ENCODE results near the gene MAPK8IP1. TPM values are rescaled to one million over a fixed set of nuclear protein-coding genes. Genes with fewer than 3 reads are reported as not detected.

MAPK8IP1 gene
- total and polyA plus RNA-seq, 2 experiments from 2014 or later = 7.4 to 12.6 TPM

- Histone ChIP-seq H3K27ac (no peak overlapping the region), H3K4me1 (ENCODE audit: low read depth) (peaks cover 10% of the 10 kb centered on the region), H3K4me3 (no peak overlapping the region), H3K36me3 (no peaks in the 10 kb centered on the region), H3K27me3 (peaks cover 16% of the 10 kb centered on the region), H3K9me3 (ENCODE audit: low read depth) (no peaks in the 10 kb centered on the region)
- DNase-seq (ENCODE audit: low read depth in 1 of 2, low spot score in 1 of 2) = no peak
- no peak for TF ChIP-seq CTCF (IDR thresholded peaks at IDR 0.05; ENCODE audit: low read depth, low read length)
Observed at GRCh38 chr11:45846174-45846675, 39.2 kb upstream of the MAPK8IP1 start.

GRCh38 chr11:45846974-45847910 lies 38.2 kb upstream of the MAPK8IP1 start, which contains the start of gene CRY2:
Gene CRY2 (plus strand): TSS chr11:45847475. CDS start chr11:45847491, 16 bp downstream.
- Histone ChIP-seq H3K27ac (peak within 1 kb of the TSS; percentile 89), H3K4me3 (peak within 1 kb of the TSS; percentile 65), H3K4me1 (ENCODE audit: low read depth) (peaks cover 16% of the 10 kb centered on the region), H3K36me3 (no peaks in the 10 kb centered on the region), H3K9me3 (ENCODE audit: low read depth) (no peaks in the 10 kb centered on the region), H3K27me3 (peaks cover 16% of the 10 kb centered on the region)
- DNase-seq (ENCODE audit: low read depth in 1 of 2, low spot score in 1 of 2) = peak; percentile 99 to 100
- no peak for TF ChIP-seq CTCF (IDR thresholded peaks at IDR 0.05; ENCODE audit: low read depth, low read length)

- Histone ChIP-seq H3K27ac (peak overlapping the region; percentile 89), H3K27me3 (peaks cover 16% of the 10 kb centered on the region), H3K36me3 (no peaks in the 10 kb centered on the region), H3K4me1 (ENCODE audit: low read depth) (peaks cover 23% of the 10 kb centered on the region), H3K4me3 (peak overlapping the region; percentile 65), H3K9me3 (ENCODE audit: low read depth) (no peaks in the 10 kb centered on the region)
- TF ChIP-seq CTCF (IDR thresholded peaks at IDR 0.05; ENCODE audit: low read depth, low read length) = peak; percentile 18
- peak; percentile 73 to 78 for DNase-seq (ENCODE audit: low read depth in 1 of 2, low spot score in 1 of 2)
Observed at GRCh38 chr11:45847911-45848316, 37.5 kb upstream of the MAPK8IP1 start.

- H3K27me3 ChIP-seq = peaks cover 16% of the 10 kb centered on the region
- no peaks in the 10 kb centered on the region for H3K9me3 ChIP-seq (ENCODE audit: low read depth)
- no peak for DNase-seq (ENCODE audit: low read depth in 1 of 2, low spot score in 1 of 2)
- peaks cover 31% of the 10 kb centered on the region for H3K4me1 ChIP-seq (ENCODE audit: low read depth)
- H3K4me3 ChIP-seq = peak overlapping the region; percentile 65
- no peaks in the 10 kb centered on the region for H3K36me3 ChIP-seq
- TF ChIP-seq CTCF (IDR thresholded peaks at IDR 0.05; ENCODE audit: low read depth, low read length) = no peak
- H3K27ac ChIP-seq = no peak overlapping the region
Observed at GRCh38 chr11:45848654-45849081, 36.8 kb upstream of the MAPK8IP1 start.

- H3K4me3 ChIP-seq = no peak overlapping the region
- H3K27me3 ChIP-seq = peaks cover 11% of the 10 kb centered on the region
- DNase-seq (ENCODE audit: low read depth in 1 of 2, low spot score in 1 of 2) = peak in 1 of 2 donors; percentile 48
- no peaks in the 10 kb centered on the region for H3K9me3 ChIP-seq (ENCODE audit: low read depth)
- H3K36me3 ChIP-seq = no peaks in the 10 kb centered on the region
- H3K4me1 ChIP-seq (ENCODE audit: low read depth) = peaks cover 47% of the 10 kb centered on the region
- TF ChIP-seq CTCF (IDR thresholded peaks at IDR 0.05; ENCODE audit: low read depth, low read length) = no peak
- H3K27ac ChIP-seq = no peak overlapping the region
Observed at GRCh38 chr11:45850446-45850845, 35.0 kb upstream of the MAPK8IP1 start.
